Fibroblast of mammary gland (primary cell): ENCODE measurements around the gene UBE2E1.

ENCODE experiments used
- DNase-seq: peaks from one replicate; pipeline ENCODE4 v3.0.0-alpha.2; 2010; ENCODE audit warnings: low read depth
- H3K4me3 ChIP-seq: 2 replicates; pipeline ENCODE4 v1.5.1; 2011; ENCODE audit warnings: low read depth, mild to moderate bottlenecking, low read length, moderate library complexity; ENCODE audit not compliant: control insufficient read depth
- TF ChIP-seq, protein P1 (sequence below): conservative IDR thresholded peaks from 2 replicates; pipeline ENCODE4 v1.5.1; 2011; ENCODE audit warnings: low read depth, low read length, inconsistent platforms; ENCODE audit not compliant: control insufficient read depth, insufficient read depth

UBE2E1 gene

GRCh38 chr3:23882487-23882918 is 76.7 kb downstream of the UBE2E1 start:
- TF ChIP-seq, protein P1, sequence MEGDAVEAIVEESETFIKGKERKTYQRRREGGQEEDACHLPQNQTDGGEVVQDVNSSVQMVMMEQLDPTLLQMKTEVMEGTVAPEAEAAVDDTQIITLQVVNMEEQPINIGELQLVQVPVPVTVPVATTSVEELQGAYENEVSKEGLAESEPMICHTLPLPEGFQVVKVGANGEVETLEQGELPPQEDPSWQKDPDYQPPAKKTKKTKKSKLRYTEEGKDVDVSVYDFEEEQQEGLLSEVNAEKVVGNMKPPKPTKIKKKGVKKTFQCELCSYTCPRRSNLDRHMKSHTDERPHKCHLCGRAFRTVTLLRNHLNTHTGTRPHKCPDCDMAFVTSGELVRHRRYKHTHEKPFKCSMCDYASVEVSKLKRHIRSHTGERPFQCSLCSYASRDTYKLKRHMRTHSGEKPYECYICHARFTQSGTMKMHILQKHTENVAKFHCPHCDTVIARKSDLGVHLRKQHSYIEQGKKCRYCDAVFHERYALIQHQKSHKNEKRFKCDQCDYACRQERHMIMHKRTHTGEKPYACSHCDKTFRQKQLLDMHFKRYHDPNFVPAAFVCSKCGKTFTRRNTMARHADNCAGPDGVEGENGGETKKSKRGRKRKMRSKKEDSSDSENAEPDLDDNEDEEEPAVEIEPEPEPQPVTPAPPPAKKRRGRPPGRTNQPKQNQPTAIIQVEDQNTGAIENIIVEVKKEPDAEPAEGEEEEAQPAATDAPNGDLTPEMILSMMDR = no peak
- DNase-seq = no peak
- H3K4me3 ChIP-seq = no peak overlapping the region

GRCh38 chr3:23884481-23884880 is 78.7 kb downstream of the UBE2E1 start:
- peak; percentile 18 for DNase-seq
- H3K4me3 ChIP-seq = no peak overlapping the region
- TF ChIP-seq, protein P1 = peak; percentile 21

DNA sequence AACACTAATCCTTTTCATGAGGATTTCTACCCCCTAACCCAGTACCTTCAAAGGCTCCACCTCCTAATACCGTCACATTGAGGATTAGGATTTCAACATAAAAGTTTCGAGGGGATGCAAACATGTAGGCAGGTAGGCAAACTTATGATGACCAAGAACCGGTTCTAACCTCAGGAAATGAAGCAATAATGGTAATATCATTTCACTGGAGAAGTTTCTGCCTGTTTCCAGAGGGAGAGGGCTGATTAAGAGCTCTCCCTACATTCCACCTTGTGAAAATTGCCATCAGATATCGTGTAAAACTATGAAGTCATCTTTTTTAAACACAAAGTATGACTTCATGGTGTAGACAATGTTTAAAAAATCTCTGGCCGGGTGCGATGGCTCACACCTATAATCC is 79.5 kb downstream of the UBE2E1 start:
- no peak for DNase-seq
- H3K4me3 ChIP-seq = no peak overlapping the region

DNA sequence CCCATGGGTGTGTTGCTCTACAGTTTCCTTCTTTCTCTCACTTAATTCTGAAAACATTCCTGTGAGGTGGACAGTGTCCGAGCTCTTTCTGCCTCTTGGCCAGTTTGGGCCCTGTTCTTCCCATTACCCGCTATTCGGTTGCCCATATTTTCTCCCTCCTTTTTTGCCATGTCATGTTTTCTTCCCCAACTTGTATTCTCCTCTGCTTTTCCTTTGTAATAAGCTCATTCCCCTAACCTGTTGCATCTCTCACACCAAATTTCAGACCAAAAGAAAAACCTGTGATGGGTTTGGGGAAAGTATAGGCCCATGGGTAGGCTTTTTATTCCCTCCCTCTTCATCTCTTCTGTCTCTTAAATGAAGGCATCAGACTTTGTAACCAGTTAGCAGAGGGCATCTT is 80.6 kb downstream of the UBE2E1 start:
- no peak for DNase-seq
- H3K4me3 ChIP-seq = no peak overlapping the region
- TF ChIP-seq, protein P1 = no peak

More for the DNA sequence above, 79.5 kb downstream of the UBE2E1 start:
- TF ChIP-seq, protein P1 = no peak

DNA sequence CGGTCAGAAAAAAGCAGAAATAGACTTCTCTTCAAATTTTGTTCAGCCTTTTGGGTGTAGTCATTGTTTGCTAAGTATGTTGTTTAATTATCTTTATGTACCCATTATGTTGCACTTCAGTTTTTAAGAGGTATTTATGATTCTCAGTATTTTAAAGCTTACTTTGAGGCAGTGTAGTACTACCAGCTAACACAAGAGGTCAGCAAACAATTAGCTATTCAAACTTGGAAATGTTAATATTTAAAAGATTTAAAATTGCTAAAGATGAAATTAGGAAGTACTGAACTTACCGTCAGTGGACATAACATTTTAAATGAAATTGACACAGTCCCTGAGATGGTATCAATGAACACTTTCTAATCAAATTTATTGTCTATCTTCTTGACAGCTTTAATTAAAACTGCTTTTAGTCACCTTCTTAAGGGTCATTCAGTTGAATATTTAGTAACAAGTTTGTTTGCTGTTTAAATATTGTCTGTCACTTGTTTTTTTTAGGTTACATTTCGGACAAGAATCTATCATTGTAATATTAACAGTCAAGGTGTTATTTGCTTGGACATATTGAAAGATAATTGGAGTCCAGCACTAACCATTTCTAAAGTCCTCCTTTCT is 83.0 kb downstream of the UBE2E1 start:
- DNase-seq = peak; percentile 59
- TF ChIP-seq, protein P1 = peak; percentile 79
- no peak overlapping the region for H3K4me3 ChIP-seq

GRCh38 chr3:23889386-23889785 is 83.6 kb downstream of the UBE2E1 start:
- TF ChIP-seq, protein P1 = no peak
- DNase-seq = no peak
- no peak overlapping the region for H3K4me3 ChIP-seq
